Ascending aorta (tissue), 2 donors: ENCODE data around the gene ATP8A2. TPM values are rescaled to one million over a fixed set of nuclear protein-coding genes. Genes with fewer than 3 reads are reported as not detected.

Experiments used
- DNase-seq, 2 donors: peaks; one replicate each; pipeline ENCODE4 v3.0.0-alpha.2; 2019; ENCODE audit warnings: low spot score in 2 of 2
- H3K27ac ChIP-seq, 2 donors: fragments of 200-600 bp; sonication (generic); one replicate each; pipeline ENCODE4 v1.5.1; 2016 to 2017; ENCODE audit warnings: mild to moderate bottlenecking in 1 of 2
- H3K27me3 ChIP-seq: fragments of 200-600 bp; sonication (generic); one replicate; pipeline ENCODE4 v1.5.1; 2017
- H3K36me3 ChIP-seq, 2 donors: fragments of 200-600 bp; sonication (generic); one replicate each; pipeline ENCODE4 v1.5.1; 2016
- H3K4me1 ChIP-seq, 2 donors: fragments of 200-600 bp; sonication (generic); one replicate each; pipeline ENCODE4 v1.5.1; 2016 to 2017; ENCODE audit warnings: mild to moderate bottlenecking in 1 of 2
- H3K4me3 ChIP-seq, 2 donors: fragments of 200-600 bp; sonication (generic); one replicate each; pipeline ENCODE4 v1.5.1; 2016 to 2017; ENCODE audit warnings: mild to moderate bottlenecking in 1 of 2
- H3K9me3 ChIP-seq, 2 donors: fragments of 200-600 bp; sonication (generic); one replicate each; pipeline ENCODE4 v1.5.1; 2016
- CTCF ChIP-seq, 3 experiments: fragments of 200-600 bp in 2 of 3; fragments of 450-650 bp in 1 of 3; sonication (generic) in 2 of 3; IDR thresholded peaks; one replicate each; pipeline ENCODE4 v1.5.1; 2016 to 2019; ENCODE audit warnings: antibody characterized with exemption in 3 of 3, mild to moderate bottlenecking in 1 of 3, moderate library complexity in 1 of 3
- intact Hi-C: fragments of 100-400 bp; cut with DNase I; formaldehyde crosslinking; loops from one replicate; pipeline ENCODE4 v1.15.1; 2023
- total RNA-seq: library from RNA; depleted of rRNA; stranded (reverse); fragments of >200 nt; gene quantifications from one replicate; pipeline ENCODE4 v1.1.0, GENCODE V29; 2016

Gene ATP8A2
- total RNA-seq, 1 donor from 2014 or later: under 0.01 TPM

GRCh38 chr13:25683056-25683455, 311.3 kb downstream of the ATP8A2 start:
- Histone ChIP-seq H3K27ac (no peak overlapping the region), H3K36me3 (no peaks in the 10 kb centered on the region), H3K4me3 (no peak overlapping the region), H3K9me3 (no peaks in the 10 kb centered on the region), H3K27me3 (no peaks in the 10 kb centered on the region), H3K4me1 (peaks cover 5 to 6% of the 10 kb centered on the region in 2 donors)
- no peak for TF ChIP-seq CTCF (IDR thresholded peaks at IDR 0.05)
- no peak for DNase-seq
- intact Hi-C loops: no loop called here

- no peaks in the 10 kb centered on the region for H3K36me3 ChIP-seq
- H3K27me3 ChIP-seq: no peaks in the 10 kb centered on the region
- H3K9me3 ChIP-seq: no peaks in the 10 kb centered on the region
- H3K4me1 ChIP-seq: peaks cover 5 to 6% of the 10 kb centered on the region in 2 donors
- no peak overlapping the region for H3K4me3 ChIP-seq
- no peak for DNase-seq
- intact Hi-C loops: no loop called here
- no peak for TF ChIP-seq CTCF (IDR thresholded peaks at IDR 0.05)
- no peak overlapping the region for H3K27ac ChIP-seq
These were observed 312.0 kb downstream of the ATP8A2 start for GRCh38 chr13:25683662-25684370.

GRCh38 chr13:25684491-25684890, 312.7 kb downstream of the ATP8A2 start:
- Histone ChIP-seq H3K27ac (no peak overlapping the region), H3K4me1 (peaks cover 5 to 6% of the 10 kb centered on the region in 2 donors), H3K36me3 (no peaks in the 10 kb centered on the region), H3K4me3 (no peak overlapping the region), H3K9me3 (no peaks in the 10 kb centered on the region), H3K27me3 (no peaks in the 10 kb centered on the region)
- TF ChIP-seq CTCF (IDR thresholded peaks at IDR 0.05): no peak
- no peak for DNase-seq
- intact Hi-C loops: no loop called here

GRCh38 chr13:25686831-25687470, 315.2 kb downstream of the ATP8A2 start:
- peaks cover 5 to 6% of the 10 kb centered on the region in 2 donors for H3K4me1 ChIP-seq
- no peak overlapping the region for H3K4me3 ChIP-seq
- H3K9me3 ChIP-seq: no peaks in the 10 kb centered on the region
- H3K36me3 ChIP-seq: no peaks in the 10 kb centered on the region
- no peak for TF ChIP-seq CTCF (IDR thresholded peaks at IDR 0.05)
- no peak overlapping the region for H3K27ac ChIP-seq
- intact Hi-C loops: no loop called here
- H3K27me3 ChIP-seq: no peaks in the 10 kb centered on the region
- DNase-seq: no peak

- H3K27ac ChIP-seq: no peak overlapping the region
- DNase-seq: no peak
- no peak for TF ChIP-seq CTCF (IDR thresholded peaks at IDR 0.05)
- intact Hi-C loops: no loop called here
- peaks cover 5 to 6% of the 10 kb centered on the region in 2 donors for H3K4me1 ChIP-seq
- H3K4me3 ChIP-seq: no peak overlapping the region
- H3K36me3 ChIP-seq: no peaks in the 10 kb centered on the region
- no peaks in the 10 kb centered on the region for H3K9me3 ChIP-seq
- no peaks in the 10 kb centered on the region for H3K27me3 ChIP-seq
These were observed 315.9 kb downstream of the ATP8A2 start for GRCh38 chr13:25687471-25688225.
